Mononuclear cell (primary cell): ENCODE results near the gene IL36G. TPM values are rescaled to one million over a fixed set of nuclear protein-coding genes. Genes with fewer than 3 reads are reported as not detected.

Experiments
- H3K27me3 ChIP-seq: 2 replicates; pipeline ENCODE4 v1.6.0; 2011; ENCODE audit warnings: low read length, control low read depth; ENCODE audit not compliant: insufficient read depth
- H3K4me1 ChIP-seq: 2 replicates; pipeline ENCODE4 v1.5.1; 2011; ENCODE audit warnings: mild to moderate bottlenecking, low read length, control low read depth; ENCODE audit not compliant: insufficient read depth
- H3K4me3 ChIP-seq: 2 replicates; pipeline ENCODE4 v1.5.1; 2011; ENCODE audit warnings: mild to moderate bottlenecking, low read length, moderate library complexity
- H3K9me3 ChIP-seq: 2 replicates; pipeline ENCODE4 v1.5.1; 2011; ENCODE audit warnings: low read depth, mild to moderate bottlenecking, control low read depth, low read length
- total RNA-seq: library from RNA; depleted of rRNA; stranded (reverse); fragments of >200 nt; gene quantifications from one replicate; pipeline ENCODE4 v1.2.3, GENCODE V29; 2012

The IL36G gene
- total RNA-seq, 1 donor = not detected

DNA sequence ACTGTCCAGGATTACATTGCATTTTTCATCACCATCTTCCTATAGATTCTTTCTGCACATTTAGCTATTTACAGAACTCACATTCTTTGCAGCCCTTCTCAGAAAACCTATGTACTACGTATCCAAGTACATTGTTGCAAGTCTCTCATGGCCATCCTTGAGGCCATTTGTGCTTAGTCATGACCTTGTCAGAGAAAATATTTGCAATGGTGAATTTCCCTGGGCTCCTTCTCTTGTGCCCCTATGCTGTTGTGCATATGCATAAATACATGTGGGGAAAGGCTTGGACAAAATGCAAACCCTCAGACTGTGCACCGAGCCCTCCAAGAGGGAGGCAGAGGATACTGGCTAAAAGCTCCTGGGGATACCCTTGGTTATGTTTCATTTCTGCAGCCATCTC is 47.0 kb downstream of the IL36G start:
- Histone ChIP-seq H3K4me3 (no peak overlapping the region), H3K4me1 (no peaks in the 10 kb centered on the region), H3K9me3 (no peaks in the 10 kb centered on the region), H3K27me3 (peaks cover 2% of the 10 kb centered on the region)

- Histone ChIP-seq H3K27me3 (peaks cover 2% of the 10 kb centered on the region), H3K9me3 (no peaks in the 10 kb centered on the region), H3K4me3 (no peak overlapping the region), H3K4me1 (no peaks in the 10 kb centered on the region)
Observed at GRCh38 chr2:113025737-113026136, 47.9 kb downstream of the IL36G start.

DNA sequence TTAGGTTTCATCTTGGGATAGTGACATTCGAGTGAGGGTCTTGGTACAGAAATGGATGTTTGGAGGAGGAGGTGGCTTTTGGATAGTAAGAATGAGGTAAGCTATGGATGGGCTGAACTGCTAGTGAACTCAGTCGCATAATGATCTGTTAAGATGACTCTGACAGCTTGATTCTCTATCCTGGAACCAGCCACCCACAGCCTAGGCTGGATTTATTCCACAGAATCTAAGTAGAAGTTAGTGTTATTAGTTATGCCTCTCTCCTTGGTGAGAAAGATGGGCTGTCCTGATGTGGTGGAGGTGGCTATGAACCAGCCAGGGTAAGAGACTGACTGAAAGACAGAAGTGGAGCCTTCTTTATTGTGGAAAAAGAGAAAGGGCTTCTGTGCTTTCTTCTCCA is 49.9 kb downstream of the IL36G start:
- H3K27me3 ChIP-seq = peaks cover 2% of the 10 kb centered on the region
- no peak overlapping the region for H3K4me3 ChIP-seq
- no peaks in the 10 kb centered on the region for H3K9me3 ChIP-seq
- no peaks in the 10 kb centered on the region for H3K4me1 ChIP-seq

GRCh38 chr2:113028112-113028511 is 50.3 kb downstream of the IL36G start:
- Histone ChIP-seq H3K4me1 (no peaks in the 10 kb centered on the region), H3K4me3 (no peak overlapping the region), H3K9me3 (no peaks in the 10 kb centered on the region), H3K27me3 (peaks cover 2% of the 10 kb centered on the region)

DNA sequence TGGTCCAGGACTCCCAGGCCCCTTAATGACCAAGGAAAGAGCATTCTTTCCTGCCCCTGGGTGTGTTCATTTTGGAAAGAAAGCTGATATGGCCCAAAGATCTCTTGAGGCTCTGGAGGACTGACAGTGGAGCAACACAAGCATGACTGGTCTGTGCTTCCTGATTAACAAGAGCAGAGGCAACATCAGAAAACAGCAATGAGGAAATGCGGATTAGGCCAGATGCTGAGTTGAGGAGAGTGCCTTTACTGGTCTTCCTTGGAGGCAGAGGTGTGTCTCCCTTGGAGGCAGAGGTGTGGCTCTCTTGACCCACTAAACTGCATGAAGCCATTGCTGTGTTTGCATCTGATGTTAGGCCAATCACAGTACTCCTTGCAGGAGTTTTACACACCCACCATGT is 54.9 kb downstream of the IL36G start:
- H3K27me3 ChIP-seq = no peaks in the 10 kb centered on the region
- H3K9me3 ChIP-seq = no peaks in the 10 kb centered on the region
- H3K4me1 ChIP-seq = no peaks in the 10 kb centered on the region
- H3K4me3 ChIP-seq = no peak overlapping the region

DNA sequence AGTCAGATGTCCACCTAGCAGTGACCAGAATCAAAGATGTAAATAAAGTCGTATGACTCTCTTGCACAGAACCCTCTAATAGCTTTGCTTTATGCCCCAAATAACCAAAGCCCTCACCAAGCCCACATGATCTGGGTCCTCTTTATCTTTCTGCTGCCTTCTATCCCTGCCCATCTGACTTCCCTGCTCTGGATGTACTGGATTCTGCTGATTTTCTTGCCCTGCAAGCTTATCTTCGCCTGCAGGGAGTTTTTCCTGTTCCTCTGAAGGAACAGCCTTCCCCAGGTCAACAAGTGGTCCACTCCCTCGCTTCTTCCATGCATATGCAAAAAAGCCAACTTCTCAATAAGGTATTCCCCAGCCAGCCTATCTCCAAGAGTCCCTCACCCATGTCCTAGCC is 56.2 kb downstream of the IL36G start:
- Histone ChIP-seq H3K9me3 (no peaks in the 10 kb centered on the region), H3K27me3 (no peaks in the 10 kb centered on the region), H3K4me1 (no peaks in the 10 kb centered on the region), H3K4me3 (no peak overlapping the region)

Other genes with a start within 250 kb of the IL36G start
- 0.21 TPM for gene CKAP2L, start 213.4 kb upstream of the IL36G start, total RNA-seq
- gene IL1A, start 193.5 kb upstream of the IL36G start, total RNA-seq = 23.4 TPM
- gene IL1B, start 141.2 kb upstream of the IL36G start, total RNA-seq = 3,994 TPM
- gene IL37, start 66.8 kb upstream of the IL36G start, total RNA-seq = not detected
- gene IL36A, start 27.5 kb downstream of the IL36G start, total RNA-seq = not detected
- gene IL36B, start 74.9 kb downstream of the IL36G start, total RNA-seq = not detected
- not detected for gene IL36RN, start 81.2 kb downstream of the IL36G start, total RNA-seq
- not detected for gene IL1F10, start 90.0 kb downstream of the IL36G start, total RNA-seq
- 203 TPM for gene IL1RN, start 149.6 kb downstream of the IL36G start, total RNA-seq
- 47.2 TPM for gene PSD4, start 196.0 kb downstream of the IL36G start, total RNA-seq